ENCODE results near the gene PGBD4. TPM values are rescaled to one million over a fixed set of nuclear protein-coding genes. Genes with fewer than 3 reads are reported as not detected.

The PGBD4 gene
- total RNA-seq, 1 experiment from 2014 or later: 1.1 TPM

DNA sequence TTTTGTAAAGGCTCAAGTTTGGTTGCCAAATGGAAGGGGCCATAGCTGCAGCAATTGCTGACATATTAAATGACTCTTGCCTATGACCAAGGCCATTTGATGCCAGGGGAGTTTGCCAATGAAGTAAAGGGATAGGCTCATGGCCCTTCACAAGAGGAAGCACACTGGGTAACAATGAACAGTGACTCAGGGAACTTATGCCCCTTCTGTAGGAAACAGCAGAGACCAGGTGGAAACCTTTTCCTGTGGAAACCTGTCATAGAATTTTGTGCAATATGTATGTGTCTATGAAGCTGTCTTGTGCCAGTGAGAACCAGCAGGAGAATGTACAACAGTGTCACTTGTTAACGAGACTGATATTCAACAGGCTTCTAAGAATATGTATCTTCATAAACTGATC lies 37.4 kb upstream of the PGBD4 start:
- DNase-seq (ENCODE audit: low spot score): no peak
- no peaks in the 10 kb centered on the region; the same call in 1 of the 2 replicates for H3K27me3 Mint-ChIP-seq (ENCODE audit: low read depth)
- no peaks in the 10 kb centered on the region for H3K36me3 Mint-ChIP-seq
- ChIA-PET POLR2A (no interaction called here), CTCF (no interaction called here)
- no peak overlapping the region for H3K4me3 Mint-ChIP-seq
- no peak for TF ChIP-seq RELA (CRISPR knock-in tag; IDR thresholded peaks at IDR 0.05; ENCODE audit: borderline replicate concordance)
- TF ChIP-seq NR1H2 (CRISPR knock-in tag; IDR thresholded peaks at IDR 0.05): no peak
- no peak for TF ChIP-seq NR2C2 (CRISPR knock-in tag; IDR thresholded peaks at IDR 0.05)
- TF ChIP-seq, protein P1, sequence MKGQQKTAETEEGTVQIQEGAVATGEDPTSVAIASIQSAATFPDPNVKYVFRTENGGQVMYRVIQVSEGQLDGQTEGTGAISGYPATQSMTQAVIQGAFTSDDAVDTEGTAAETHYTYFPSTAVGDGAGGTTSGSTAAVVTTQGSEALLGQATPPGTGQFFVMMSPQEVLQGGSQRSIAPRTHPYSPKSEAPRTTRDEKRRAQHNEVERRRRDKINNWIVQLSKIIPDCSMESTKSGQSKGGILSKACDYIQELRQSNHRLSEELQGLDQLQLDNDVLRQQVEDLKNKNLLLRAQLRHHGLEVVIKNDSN (CRISPR knock-in tag; IDR thresholded peaks at IDR 0.05): no peak
- TF ChIP-seq ZNF423 (CRISPR knock-in tag; IDR thresholded peaks at IDR 0.05): no peak
- TF ChIP-seq CREM (CRISPR knock-in tag; IDR thresholded peaks at IDR 0.05): no peak
- no peak for TF ChIP-seq JAZF1 (CRISPR knock-in tag; IDR thresholded peaks at IDR 0.05)
- TF ChIP-seq IRF2 (CRISPR knock-in tag; IDR thresholded peaks at IDR 0.05; ENCODE audit: borderline replicate concordance, low read depth): no peak
- no peak for TF ChIP-seq NFE2L1 (CRISPR knock-in tag; IDR thresholded peaks at IDR 0.05)
- no peak for TF ChIP-seq FOXK1 (CRISPR knock-in tag; IDR thresholded peaks at IDR 0.05)
- ATAC-seq: no peak
- no peak overlapping the region for H3K27ac Mint-ChIP-seq
- H3K9me3 Mint-ChIP-seq: no peaks in the 10 kb centered on the region
- H3K4me1 Mint-ChIP-seq: no peaks in the 10 kb centered on the region

DNA sequence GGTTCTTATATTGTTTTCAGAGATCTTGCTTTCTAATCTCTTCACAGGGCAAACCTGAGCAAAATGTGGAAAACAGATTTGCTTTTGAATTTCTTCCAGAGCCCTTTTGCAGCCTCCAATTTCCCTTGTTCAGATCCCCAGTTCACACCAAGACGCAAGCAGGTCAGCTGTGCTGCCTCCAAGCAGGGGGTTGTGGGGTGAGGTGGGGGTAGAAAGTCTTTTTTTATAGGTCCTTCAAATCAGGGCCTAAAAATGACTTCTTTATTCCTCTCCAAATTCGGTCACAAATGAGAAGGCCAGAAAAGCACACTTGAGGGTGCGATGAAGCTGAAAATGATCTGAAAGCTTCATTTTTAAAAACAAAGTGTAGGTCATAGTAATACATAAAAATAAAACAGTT lies 36.6 kb upstream of the PGBD4 start:
- Mint-ChIP-seq H3K27me3 (ENCODE audit: low read depth) (no peaks in the 10 kb centered on the region; the same call in 1 of the 2 replicates), H3K4me1 (no peaks in the 10 kb centered on the region), H3K27ac (no peak overlapping the region), H3K36me3 (no peaks in the 10 kb centered on the region), H3K9me3 (no peaks in the 10 kb centered on the region), H3K4me3 (no peak overlapping the region)
- TF ChIP-seq CBFB (CRISPR knock-in tag; IDR thresholded peaks at IDR 0.05; ENCODE audit: low read depth): no peak
- no peak for TF ChIP-seq ZNF423 (CRISPR knock-in tag; IDR thresholded peaks at IDR 0.05)
- no peak for TF ChIP-seq NR1H2 (CRISPR knock-in tag; IDR thresholded peaks at IDR 0.05)
- TF ChIP-seq, protein P2, sequence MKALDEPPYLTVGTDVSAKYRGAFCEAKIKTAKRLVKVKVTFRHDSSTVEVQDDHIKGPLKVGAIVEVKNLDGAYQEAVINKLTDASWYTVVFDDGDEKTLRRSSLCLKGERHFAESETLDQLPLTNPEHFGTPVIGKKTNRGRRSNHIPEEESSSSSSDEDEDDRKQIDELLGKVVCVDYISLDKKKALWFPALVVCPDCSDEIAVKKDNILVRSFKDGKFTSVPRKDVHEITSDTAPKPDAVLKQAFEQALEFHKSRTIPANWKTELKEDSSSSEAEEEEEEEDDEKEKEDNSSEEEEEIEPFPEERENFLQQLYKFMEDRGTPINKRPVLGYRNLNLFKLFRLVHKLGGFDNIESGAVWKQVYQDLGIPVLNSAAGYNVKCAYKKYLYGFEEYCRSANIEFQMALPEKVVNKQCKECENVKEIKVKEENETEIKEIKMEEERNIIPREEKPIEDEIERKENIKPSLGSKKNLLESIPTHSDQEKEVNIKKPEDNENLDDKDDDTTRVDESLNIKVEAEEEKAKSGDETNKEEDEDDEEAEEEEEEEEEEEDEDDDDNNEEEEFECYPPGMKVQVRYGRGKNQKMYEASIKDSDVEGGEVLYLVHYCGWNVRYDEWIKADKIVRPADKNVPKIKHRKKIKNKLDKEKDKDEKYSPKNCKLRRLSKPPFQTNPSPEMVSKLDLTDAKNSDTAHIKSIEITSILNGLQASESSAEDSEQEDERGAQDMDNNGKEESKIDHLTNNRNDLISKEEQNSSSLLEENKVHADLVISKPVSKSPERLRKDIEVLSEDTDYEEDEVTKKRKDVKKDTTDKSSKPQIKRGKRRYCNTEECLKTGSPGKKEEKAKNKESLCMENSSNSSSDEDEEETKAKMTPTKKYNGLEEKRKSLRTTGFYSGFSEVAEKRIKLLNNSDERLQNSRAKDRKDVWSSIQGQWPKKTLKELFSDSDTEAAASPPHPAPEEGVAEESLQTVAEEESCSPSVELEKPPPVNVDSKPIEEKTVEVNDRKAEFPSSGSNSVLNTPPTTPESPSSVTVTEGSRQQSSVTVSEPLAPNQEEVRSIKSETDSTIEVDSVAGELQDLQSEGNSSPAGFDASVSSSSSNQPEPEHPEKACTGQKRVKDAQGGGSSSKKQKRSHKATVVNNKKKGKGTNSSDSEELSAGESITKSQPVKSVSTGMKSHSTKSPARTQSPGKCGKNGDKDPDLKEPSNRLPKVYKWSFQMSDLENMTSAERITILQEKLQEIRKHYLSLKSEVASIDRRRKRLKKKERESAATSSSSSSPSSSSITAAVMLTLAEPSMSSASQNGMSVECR (CRISPR knock-in tag; IDR thresholded peaks at IDR 0.05; ENCODE audit: borderline replicate concordance): no peak
- TF ChIP-seq, protein P3, sequence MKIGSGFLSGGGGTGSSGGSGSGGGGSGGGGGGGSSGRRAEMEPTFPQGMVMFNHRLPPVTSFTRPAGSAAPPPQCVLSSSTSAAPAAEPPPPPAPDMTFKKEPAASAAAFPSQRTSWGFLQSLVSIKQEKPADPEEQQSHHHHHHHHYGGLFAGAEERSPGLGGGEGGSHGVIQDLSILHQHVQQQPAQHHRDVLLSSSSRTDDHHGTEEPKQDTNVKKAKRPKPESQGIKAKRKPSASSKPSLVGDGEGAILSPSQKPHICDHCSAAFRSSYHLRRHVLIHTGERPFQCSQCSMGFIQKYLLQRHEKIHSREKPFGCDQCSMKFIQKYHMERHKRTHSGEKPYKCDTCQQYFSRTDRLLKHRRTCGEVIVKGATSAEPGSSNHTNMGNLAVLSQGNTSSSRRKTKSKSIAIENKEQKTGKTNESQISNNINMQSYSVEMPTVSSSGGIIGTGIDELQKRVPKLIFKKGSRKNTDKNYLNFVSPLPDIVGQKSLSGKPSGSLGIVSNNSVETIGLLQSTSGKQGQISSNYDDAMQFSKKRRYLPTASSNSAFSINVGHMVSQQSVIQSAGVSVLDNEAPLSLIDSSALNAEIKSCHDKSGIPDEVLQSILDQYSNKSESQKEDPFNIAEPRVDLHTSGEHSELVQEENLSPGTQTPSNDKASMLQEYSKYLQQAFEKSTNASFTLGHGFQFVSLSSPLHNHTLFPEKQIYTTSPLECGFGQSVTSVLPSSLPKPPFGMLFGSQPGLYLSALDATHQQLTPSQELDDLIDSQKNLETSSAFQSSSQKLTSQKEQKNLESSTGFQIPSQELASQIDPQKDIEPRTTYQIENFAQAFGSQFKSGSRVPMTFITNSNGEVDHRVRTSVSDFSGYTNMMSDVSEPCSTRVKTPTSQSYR (CRISPR knock-in tag; IDR thresholded peaks at IDR 0.05): no peak
- TF ChIP-seq, protein P4, sequence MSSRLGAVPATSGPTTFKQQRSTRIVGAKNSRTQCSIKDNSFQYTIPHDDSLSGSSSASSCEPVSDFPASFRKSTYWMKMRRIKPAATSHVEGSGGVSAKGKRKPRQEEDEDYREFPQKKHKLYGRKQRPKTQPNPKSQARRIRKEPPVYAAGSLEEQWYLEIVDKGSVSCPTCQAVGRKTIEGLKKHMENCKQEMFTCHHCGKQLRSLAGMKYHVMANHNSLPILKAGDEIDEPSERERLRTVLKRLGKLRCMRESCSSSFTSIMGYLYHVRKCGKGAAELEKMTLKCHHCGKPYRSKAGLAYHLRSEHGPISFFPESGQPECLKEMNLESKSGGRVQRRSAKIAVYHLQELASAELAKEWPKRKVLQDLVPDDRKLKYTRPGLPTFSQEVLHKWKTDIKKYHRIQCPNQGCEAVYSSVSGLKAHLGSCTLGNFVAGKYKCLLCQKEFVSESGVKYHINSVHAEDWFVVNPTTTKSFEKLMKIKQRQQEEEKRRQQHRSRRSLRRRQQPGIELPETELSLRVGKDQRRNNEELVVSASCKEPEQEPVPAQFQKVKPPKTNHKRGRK (CRISPR knock-in tag; IDR thresholded peaks at IDR 0.05; ENCODE audit: borderline replicate concordance): no peak
- TF ChIP-seq, protein P5, sequence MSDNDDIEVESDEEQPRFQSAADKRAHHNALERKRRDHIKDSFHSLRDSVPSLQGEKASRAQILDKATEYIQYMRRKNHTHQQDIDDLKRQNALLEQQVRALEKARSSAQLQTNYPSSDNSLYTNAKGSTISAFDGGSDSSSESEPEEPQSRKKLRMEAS (CRISPR knock-in tag; IDR thresholded peaks at IDR 0.05): no peak
- TF ChIP-seq, protein P6, sequence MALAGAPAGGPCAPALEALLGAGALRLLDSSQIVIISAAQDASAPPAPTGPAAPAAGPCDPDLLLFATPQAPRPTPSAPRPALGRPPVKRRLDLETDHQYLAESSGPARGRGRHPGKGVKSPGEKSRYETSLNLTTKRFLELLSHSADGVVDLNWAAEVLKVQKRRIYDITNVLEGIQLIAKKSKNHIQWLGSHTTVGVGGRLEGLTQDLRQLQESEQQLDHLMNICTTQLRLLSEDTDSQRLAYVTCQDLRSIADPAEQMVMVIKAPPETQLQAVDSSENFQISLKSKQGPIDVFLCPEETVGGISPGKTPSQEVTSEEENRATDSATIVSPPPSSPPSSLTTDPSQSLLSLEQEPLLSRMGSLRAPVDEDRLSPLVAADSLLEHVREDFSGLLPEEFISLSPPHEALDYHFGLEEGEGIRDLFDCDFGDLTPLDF (CRISPR knock-in tag; IDR thresholded peaks at IDR 0.05): no peak
- TF ChIP-seq CREM (CRISPR knock-in tag; IDR thresholded peaks at IDR 0.05): no peak
- TF ChIP-seq NFATC4 (CRISPR knock-in tag; IDR thresholded peaks at IDR 0.05): no peak
- TF ChIP-seq, protein P7, sequence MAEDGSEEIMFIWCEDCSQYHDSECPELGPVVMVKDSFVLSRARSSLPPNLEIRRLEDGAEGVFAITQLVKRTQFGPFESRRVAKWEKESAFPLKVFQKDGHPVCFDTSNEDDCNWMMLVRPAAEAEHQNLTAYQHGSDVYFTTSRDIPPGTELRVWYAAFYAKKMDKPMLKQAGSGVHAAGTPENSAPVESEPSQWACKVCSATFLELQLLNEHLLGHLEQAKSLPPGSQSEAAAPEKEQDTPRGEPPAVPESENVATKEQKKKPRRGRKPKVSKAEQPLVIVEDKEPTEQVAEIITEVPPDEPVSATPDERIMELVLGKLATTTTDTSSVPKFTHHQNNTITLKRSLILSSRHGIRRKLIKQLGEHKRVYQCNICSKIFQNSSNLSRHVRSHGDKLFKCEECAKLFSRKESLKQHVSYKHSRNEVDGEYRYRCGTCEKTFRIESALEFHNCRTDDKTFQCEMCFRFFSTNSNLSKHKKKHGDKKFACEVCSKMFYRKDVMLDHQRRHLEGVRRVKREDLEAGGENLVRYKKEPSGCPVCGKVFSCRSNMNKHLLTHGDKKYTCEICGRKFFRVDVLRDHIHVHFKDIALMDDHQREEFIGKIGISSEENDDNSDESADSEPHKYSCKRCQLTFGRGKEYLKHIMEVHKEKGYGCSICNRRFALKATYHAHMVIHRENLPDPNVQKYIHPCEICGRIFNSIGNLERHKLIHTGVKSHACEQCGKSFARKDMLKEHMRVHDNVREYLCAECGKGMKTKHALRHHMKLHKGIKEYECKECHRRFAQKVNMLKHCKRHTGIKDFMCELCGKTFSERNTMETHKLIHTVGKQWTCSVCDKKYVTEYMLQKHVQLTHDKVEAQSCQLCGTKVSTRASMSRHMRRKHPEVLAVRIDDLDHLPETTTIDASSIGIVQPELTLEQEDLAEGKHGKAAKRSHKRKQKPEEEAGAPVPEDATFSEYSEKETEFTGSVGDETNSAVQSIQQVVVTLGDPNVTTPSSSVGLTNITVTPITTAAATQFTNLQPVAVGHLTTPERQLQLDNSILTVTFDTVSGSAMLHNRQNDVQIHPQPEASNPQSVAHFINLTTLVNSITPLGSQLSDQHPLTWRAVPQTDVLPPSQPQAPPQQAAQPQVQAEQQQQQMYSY (CRISPR knock-in tag; IDR thresholded peaks at IDR 0.05): no peak
- no peak for TF ChIP-seq ZNF416 (CRISPR knock-in tag; IDR thresholded peaks at IDR 0.05)
- ChIA-PET POLR2A (no interaction called here), CTCF (no interaction called here)
- DNase-seq (ENCODE audit: low spot score) (no peak), ATAC-seq (no peak)

Measured in WTC11 (cell line).